ENCODE data around the gene FRS2.

The FRS2 gene

DNA sequence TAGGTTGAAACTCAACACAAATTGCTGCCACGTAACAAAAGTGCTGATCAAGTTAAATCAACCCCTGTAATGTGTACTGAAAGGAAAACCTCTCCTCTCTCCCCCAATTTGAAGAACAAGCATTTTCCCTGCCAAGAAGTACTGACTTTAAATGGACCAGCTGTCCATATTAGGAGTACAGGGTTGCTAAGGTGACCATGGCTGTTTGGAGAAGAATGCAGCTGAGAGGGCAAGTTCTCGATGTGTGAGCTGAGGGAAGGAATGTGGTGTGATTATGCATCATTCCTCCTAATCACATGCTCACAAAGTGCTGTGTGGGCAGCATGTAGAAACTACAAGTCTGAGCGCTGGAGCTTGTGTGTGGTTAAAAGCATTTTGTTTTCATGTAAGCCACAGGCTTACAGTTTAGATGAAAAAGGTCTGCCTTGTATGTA, 64.2 kb downstream of the FRS2 start:
- DNase-seq, result peak; percentile 39

DNA sequence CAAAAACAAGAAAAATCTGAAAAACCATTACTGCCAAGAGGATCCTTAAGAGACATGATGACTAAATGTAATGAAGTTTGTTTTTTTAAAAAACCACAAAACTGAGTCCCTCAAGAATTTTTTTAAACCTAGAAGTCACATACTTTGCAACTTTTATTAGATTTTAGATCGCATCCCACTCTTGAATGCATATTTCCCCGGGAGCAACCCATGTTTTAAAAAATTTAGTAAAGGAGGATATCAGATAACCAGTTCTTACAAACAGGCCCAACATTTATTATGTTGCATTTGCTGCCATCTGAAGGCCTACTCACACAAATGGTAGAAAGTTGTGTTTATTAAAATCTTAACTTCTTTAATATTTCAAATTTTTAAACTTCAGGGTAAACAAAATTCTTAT, 70.8 kb downstream of the FRS2 start:
- no peak for DNase-seq

DNA sequence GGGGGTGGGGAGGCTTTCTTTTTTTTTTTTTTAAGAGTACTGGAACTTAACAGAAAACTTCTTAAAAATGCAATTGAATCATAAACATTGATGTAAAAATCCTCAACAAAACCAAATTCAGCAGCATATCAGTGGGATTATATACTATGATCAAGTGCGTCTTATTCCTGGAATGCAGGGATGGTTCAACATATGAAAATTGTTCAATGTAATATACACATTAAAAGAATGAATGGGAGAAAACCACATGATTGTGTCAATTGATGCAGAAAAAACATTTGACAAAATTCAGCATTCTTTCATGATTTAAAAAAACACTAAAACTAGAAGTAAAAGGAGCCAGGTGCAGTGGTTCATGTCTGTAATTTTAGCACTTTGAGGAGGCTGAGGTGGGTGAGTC, 73.9 kb downstream of the FRS2 start:
- no peak for DNase-seq

DNA sequence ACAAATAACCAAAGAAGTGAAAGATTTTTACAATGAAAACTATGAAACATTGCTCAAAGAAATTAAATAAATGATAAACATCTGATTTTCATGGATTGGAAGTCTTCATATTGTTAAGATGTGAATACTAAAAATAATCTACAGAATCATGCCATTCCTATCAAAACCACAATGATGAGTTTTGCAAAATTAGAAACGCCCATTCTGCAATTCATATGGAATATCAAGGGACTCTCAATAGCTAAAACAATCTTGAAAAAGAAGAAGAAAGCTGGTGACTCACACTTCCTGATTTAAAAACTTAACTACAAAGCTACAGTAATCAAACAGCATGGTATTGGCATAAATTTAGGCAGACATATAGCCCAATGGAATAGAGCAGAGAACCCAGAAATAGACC, 74.9 kb downstream of the FRS2 start:
- DNase-seq, result no peak

GRCh38 chr12:69546693-69547438, 76.7 kb downstream of the FRS2 start:
- DNase-seq, result no peak

- no peak for DNase-seq
These were observed 78.5 kb downstream of the FRS2 start for GRCh38 chr12:69548687-69549086.

- no peak for DNase-seq
These were observed 80.6 kb downstream of the FRS2 start for GRCh38 chr12:69550569-69551350.

GRCh38 chr12:69553628-69554248, 83.5 kb downstream of the FRS2 start:
- no peak for DNase-seq

DNA sequence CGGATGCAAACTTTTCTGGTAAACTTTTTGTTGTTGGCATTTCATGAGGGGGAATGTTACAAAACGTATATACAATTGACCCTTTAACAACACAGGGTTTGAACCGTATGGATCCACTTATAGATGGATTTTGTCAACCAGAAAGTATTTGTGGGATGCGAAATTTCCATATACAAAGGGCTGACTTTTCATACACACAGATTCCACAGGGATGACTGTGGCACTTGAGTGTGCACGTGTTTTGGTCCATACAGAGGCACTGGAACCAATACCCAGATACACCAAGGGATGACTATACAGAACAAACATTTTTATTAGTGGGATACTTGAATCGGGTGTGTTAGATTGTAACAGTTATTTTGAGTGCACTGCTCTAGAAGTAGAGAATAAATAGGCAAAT, 85.3 kb downstream of the FRS2 start:
- no peak for DNase-seq

GRCh38 chr12:69556383-69556782, 86.2 kb downstream of the FRS2 start:
- no peak for DNase-seq

GRCh38 chr12:69563166-69563762, 93.1 kb downstream of the FRS2 start:
- no peak for DNase-seq

DNA sequence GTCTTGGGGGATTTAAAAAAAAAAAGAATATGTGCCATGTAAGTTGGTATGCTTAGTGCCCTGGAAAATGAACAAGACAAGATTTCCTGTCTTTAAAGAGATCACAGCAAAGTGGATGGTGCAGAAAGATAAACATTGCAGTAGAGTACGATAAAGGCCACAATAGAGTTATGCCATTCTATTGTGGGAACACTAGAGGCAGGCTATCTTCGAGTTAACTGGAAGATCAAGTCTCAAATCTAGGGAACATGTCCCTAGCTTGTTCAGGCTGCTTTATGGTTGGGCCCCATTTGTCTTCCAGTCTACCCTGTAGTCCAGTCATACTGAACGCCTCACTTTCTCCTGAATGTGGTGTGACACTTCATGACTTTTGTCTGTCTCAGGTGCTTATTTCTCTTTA, 96.4 kb downstream of the FRS2 start:
- DNase-seq, result no peak

DNA sequence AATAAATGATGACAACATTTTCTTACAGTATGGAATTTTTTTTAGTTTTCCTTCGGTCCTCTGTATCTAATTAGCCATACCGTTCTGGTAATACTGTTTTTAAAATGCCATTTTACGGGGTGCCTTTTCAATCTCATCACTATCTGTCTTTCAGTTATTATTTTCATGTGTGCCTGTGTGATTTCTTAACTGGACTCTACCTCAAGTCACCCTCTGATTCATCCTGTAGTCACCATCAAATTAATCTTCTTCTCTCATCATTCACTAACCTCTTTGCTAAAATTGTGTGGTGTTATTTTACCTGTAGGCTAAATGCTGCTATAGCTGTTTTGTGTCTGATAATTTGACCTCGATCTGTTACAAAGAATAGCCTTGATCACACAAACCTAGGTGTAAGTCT, 99.0 kb downstream of the FRS2 start:
- no peak for DNase-seq

- DNase-seq, result no peak
These were observed 99.9 kb downstream of the FRS2 start for GRCh38 chr12:69570000-69570516.

GRCh38 chr12:69570545-69571399, 100.6 kb downstream of the FRS2 start:
- DNase-seq, result peak; percentile 61

- no peak for DNase-seq
These were observed 105.2 kb downstream of the FRS2 start for GRCh38 chr12:69575346-69575745.

GRCh38 chr12:69578283-69578682, 108.1 kb downstream of the FRS2 start:
- no peak for DNase-seq

DNA sequence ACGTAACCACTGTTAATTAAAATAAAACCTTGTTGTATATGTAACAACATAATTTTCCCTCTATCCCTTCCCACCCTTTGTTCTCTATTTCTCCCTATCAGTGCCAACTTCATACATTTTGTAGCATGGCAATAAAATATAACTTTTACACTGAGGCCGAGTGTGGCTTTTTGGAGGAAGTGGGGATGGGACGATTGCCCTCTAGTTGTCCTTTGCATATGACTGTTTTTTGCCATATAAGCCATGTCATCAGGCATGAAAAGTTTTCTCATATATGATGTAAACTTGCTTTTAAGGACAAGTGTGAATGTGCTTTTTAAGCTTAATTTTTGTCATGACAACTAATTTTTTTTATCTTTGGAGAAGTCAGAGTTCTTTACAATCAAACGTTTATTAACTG, 108.8 kb downstream of the FRS2 start:
- DNase-seq, result no peak

DNA sequence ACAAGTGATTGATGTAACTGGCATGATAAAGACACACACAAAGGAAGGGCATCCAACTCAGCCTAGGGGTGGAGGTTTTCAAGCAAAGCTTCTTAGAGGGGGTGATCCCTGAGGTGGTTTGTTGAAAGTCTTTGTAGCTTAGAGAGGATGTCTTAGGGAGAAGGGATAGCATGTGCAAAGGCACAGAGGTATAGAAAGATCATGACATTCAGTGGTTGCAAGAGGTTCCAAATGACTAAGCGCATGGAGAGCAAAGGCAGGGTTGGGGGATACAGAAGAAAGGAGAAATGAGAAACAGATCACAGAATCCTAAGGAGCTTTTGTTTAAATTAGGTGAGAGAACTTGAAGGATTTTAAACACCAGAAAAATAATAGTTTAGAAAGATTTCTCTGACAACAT, 109.9 kb downstream of the FRS2 start:
- DNase-seq, result no peak

GRCh38 chr12:69583203-69583602, 113.0 kb downstream of the FRS2 start:
- DNase-seq, result no peak

DNA sequence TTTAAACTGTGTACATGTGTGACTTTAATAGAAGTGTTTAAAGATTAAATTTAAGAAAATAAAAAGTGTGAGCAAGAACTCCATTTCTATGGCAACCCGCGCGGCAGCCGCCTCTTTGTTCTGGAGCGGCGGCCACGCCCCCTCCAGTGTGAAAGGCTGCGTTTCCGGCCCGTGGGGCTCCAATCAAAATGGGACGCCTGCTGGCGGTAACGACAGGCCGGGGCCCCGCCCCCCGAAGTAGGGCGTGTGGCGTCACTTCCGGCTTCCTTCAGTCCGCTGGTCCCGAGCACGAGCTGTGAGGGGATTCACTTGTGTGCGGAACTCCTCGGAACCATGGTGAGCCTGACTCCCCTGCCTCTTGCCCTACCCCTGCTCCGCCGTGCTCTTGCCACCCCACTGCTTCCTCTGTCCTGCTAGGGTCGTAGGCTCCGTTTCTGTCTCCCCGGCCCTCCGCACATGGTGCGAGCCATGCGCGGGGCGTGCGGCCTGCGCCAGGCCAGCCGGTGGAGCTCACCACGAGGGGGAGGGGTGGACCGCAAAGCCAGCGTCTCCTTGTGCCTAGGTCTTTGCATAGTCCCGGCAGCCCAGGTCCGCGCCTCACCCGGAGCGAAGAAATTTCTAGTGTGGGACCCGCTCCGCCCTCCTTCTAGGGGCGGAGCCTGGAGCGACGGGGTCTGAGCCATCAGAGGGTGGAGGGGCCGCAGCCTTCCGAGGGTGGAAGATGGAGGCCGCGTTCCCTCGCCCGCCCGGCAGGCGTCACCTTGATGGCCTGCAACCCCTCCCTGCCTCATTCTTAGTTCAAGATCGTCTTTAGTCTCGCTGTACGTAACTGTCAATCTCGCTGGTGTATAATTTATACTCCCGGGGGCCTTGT, 115.2 kb downstream of the FRS2 start, which contains the start of gene CCT2:
CCT2 (plus strand) TSS at position 271 of the 874 bp plus-strand sequence; CDS start at position 334, 63 bp downstream.
- peak; percentile 98 for DNase-seq

Measured in stimulated activated CD4-positive, alpha-beta T cell treated with anti-CD3 and anti-CD28 coated beads, Interleukin-15, amount 100 ng/mL, for 24 hours (primary cell).